HG02973 (cell line): ENCODE results near the gene ZNF709.
A peak's percentile ranks its signal among the peaks of the same experiment; 100 is the strongest.
"Not testable (repeated sequence)": the region's sequence is repeated elsewhere in the genome, so short reads cannot be mapped to it uniquely, and the experiment has no call there.

Experiments
- ATAC-seq: cut with Tn5 transposase; IDR thresholded peaks from one replicate; pipeline ENCODE4 v1.9.1; 2021; ENCODE audit warnings: moderate library complexity; ENCODE audit not compliant: unreplicated experiment

Gene ZNF709

DNA sequence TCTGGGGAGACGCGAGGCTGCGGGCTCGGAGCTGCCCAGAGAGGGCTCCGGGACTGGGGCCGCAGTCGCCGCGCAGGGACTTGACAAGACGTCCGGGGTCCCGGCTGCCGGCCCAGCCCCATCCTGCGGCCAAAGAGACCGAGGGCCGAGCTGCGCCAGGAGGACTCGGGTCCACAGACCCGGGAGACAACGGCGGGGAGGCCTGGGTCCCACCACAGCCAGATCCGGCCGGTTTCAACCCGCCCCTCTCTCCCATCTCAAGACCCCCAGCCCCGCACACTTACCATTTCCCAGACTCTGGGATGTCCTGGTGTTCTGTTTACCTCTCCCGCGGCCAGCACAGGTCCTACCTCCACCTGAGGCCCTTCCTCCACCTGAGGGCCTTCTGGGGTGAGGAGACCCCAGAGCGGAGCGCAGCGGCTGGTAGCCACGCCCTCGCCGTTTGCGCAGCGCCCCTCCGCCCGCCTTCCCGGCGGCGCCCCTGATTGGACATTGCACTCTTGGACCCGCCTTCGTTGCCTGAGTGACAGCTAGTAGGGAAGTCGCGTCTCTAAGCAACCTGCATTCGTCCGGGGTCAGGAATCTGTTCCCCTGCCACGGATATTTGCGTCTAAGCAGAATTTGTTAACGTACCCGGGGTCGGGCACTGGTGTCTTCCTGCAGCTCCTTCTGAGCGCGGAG, at the start of gene ZNF709:
Gene ZNF709, minus strand, starts transcription at position 446 of the 681 bp plus-strand sequence. Its CDS starts 159 bp downstream, at position 287.
- ATAC-seq, result peak; percentile 77

DNA sequence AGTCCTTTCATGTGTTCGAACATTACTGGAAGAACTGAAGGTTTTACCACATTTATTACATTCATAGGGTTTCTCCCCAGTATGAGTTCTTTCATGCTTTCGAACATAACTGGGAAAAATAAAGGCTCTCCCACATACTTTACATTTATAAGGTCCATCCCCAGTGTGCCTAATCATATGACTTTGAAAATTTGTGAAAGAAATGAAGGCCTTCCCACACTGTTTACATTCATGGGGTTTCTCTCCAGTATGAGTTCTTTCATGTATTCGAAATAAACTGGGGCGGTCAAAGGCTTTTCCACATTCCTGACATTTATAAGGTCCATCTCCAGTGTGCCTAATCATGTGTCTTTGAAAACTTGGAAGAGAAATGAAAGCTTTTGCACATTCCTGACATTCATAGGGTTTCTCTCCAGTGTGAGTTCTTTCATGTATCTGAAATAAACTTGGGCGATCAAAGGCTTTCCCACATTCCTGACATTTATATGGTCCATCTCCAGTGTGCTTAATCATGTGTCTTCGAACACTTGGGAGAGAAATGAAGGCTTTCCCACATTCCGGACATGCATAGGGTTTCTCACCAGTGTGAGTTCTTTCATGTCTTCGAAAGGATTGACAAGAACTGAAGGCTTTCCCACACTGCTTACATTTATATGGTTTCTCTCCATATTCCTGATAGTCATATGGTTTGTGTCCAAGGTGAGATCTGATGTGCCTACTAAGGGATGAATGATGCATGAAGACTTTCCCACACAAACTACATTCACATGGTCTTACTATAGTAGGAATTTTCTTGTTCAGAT, 42.6 kb upstream of the ZNF709 start:
- no peak for ATAC-seq

GRCh38 chr19:12526542-12526941, 41.9 kb upstream of the ZNF709 start:
- ATAC-seq, result no peak

- no peak for ATAC-seq
Observed at GRCh38 chr19:12521996-12522395, 37.4 kb upstream of the ZNF709 start.

DNA sequence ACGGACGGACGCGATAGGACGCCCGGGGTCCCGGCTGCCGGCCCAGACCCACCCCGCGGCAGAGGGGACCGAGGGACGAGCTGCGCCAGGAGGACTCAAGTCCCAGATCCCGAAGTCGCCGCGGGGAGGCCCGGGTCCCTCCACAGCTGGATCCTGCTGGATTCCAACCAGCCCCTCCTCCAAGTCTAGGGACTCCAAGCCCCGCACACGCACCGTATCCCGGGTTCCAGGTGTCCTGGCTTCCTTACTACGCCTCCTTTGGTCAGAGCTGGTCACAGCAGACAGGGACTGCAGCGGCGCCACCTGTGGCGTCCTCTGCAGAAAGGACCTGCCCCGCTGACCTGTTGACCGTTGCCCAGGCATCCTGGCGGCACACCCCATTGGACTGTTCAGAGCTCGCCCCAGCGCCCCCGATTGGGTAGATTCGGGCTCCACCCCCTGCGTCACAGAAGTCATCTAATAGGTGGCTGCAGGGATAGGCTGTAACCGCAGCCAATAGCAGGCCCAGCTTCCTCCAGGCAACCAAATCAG, 29.0 kb upstream of the ZNF709 start:
- no peak for ATAC-seq

- no peak for ATAC-seq
Observed at GRCh38 chr19:12497032-12497431, 12.4 kb upstream of the ZNF709 start.

GRCh38 chr19:12496480-12496879, 11.9 kb upstream of the ZNF709 start:
- ATAC-seq, result no peak

GRCh38 chr19:12495002-12495802, 10.6 kb upstream of the ZNF709 start:
- ATAC-seq, result peak; percentile 95

DNA sequence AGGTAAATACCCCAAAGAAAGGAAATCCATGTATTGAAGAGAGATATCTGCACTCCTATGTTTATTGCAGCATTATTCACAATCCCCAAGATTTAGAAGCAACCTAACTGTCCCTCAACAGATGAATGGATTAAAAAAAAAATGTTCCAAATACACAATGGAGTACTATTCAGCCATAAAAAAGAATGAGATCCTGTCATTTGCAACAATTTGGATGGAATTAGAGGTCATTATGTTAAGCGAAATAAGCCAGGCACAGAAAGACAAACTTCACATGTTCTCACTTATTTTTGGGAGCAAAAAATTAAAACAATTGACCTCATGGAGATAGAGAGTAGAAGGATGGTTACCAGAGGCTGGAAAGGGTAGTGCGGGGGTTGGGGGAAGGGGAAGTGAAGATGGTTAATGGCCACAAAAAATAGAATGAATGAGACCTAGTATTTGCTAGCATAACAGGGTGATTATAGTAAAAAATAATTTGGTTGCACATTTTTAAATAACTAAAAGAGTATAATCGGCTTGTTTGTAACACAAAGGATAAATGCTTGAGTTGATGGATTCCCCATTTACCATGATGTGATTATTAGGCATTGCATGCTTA, 9.7 kb upstream of the ZNF709 start:
- no peak for ATAC-seq

- ATAC-seq, result not testable (repeated sequence)
Observed at GRCh38 chr19:12486265-12486783, 1.7 kb upstream of the ZNF709 start.

DNA sequence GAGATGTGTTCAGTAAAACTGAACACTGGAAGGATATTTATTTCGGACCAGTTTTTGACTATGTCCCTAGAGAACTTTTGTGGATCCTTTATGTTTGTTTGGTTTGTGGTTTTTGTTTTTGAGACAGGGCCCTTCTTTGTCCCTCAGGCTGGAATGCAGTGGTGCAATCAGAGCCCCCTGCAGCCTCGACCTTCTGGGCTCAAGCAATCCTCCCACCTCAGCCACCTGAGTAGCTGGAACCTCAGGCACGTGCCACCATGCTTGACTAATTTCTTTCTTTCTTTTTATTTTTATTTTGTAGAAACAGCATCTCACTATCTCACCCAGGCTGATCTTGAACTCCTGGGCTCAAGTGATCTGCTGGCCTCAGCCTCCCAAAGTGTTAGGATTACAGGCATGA, 955 bp upstream of the ZNF709 start:
- ATAC-seq, result no peak

DNA sequence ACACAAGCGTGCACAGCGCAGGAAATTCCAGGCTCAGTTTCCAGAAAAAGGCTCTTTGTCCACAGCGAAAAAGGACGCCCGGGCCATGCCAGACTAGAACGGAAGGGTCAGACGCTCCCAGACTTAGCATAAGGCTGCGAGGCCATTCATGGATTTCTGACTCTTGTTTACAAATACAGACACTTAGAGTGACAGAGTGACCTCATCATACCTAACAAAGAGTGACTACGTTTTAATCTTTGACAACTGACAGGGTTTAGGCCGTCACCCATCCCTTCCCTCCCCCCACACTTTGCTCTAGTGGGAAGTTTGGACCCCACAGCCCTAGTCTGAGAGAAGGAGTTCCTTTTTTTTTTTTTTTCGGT, 418 bp upstream of the ZNF709 start:
- no peak for ATAC-seq

GRCh38 chr19:12484011-12484370, 625 bp downstream of the ZNF709 start:
- ATAC-seq, result no peak

GRCh38 chr19:12482509-12482886, 2.1 kb downstream of the ZNF709 start:
- ATAC-seq, result no peak

DNA sequence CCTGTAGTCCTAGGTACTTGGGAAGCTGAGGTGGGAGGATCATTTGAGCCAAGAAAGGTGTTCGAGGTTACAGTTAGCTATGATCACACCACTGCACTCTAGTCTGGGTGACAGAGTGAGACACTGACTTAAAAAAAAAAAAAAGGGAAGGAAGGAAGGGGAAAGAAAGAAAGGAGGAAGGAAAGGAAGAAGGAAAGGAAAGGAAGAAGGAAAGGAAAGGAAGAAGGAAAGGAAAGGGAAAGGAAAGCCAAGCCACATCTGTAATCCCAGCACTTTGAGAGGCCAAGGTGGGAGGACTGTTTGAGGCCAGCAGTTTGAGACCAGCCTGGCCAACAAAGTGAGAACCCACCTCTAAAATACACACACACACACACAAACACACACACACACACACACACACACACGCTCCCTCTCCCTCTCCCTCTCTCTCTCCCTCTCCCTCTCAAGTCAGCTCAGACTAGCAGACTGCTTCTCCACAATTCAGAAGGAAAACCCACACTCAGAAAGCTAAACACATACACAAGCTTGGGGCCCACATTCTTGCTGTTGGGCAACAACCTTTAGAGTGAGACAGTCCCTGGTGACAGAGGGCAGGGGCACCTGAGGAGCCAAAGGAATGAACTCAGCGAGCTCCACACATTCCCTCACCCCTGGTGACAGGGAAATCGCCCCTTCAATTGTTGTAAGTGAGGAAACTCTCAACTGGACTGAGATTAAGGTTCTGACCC, 2.7 kb downstream of the ZNF709 start:
- no peak for ATAC-seq

DNA sequence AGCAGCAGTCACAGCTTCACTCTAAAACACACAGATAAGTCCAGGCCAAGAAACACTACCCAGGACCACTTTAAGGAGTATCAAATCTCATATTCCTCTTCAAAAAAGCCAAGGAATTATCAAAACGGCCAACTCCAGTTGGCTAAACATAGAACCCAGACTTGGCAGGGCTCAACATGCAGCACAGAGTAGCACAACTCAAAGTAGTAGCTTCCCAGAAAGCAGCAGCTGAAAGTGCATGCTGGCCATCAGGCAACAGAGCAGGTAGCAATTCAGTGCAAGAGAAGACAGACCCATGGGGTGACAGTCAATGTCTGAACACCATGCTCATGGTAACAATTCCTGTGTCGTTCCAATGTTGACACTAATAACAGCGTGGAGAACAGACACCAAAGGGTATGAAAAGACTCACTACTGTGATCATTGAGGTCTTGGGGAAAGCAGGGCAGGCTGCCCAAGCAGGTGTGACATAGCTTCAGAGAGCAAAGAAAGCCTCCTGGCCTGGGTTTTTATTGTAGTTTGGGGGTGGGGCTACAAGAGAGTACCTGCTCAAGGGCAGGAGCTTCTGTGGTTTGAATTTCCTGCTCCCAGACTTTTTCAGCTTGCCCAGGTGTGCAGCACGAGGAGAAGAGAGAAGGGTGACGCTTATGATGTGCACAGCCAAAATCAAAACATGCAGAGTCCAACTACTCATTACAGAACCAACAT, 6.2 kb downstream of the ZNF709 start:
- ATAC-seq, result no peak

DNA sequence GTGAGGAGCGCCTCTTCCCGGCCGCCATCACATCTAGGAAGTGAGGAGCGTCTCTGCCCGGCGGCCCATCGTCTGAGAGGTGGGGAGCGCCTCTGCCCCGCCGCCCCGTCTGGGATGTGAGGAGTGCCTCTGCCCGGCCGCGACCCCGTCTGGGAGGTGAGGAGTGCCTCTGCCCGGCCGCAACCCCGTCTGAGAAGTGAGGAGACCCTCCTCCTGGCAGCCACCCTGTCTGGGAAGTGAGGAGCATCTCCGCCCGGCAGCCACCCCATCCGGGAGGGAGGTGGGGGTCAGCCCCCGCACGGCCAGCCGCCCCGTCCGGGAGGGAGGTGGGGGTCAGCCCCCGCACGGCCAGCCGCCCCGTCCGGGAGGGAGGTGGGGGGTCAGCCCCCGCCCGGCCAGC, 17.0 kb downstream of the ZNF709 start:
- not testable (repeated sequence) for ATAC-seq

DNA sequence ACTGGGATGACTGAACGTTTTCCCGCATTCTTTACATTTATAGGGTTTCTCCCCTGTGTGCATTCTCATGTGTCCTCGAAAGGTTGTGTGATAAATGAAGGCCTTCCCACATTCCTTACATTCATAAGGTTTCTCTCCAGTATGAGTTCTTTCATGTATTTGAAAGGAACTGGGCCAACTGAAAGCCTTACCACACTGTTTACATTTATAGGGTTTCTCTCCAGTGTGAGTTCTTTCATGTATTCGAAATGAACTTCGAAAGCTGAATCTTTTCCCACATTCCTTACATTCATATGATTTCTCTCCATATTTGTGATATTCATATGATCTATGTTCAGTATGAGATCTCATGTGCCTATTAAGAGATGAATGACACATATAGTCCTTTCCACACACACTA, 19.4 kb downstream of the ZNF709 start:
- ATAC-seq, result no peak

DNA sequence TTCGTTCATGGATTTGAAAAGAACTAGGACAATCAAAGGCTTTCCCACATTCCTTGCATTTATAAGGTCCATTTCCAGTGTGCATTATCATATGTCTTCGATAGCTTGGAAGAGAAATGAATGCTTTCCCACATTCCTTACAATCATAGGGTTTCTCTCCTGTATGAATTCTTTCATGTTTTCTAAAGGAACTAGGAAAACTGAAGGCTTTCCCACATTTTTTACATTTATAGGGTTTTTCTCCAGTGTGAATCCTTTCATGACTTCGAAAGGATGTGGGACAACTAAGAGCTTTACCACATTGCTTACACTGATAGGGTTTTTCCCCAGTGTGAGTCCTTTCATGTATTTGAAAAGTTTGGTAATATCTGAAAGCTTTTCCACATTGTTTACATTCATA, 19.8 kb downstream of the ZNF709 start:
- ATAC-seq, result no peak

- not testable (repeated sequence) for ATAC-seq
Observed at GRCh38 chr19:12464139-12464538, 20.5 kb downstream of the ZNF709 start.
